HG03439 (cell line): ENCODE data around the gene FNDC7.
"Not testable (repeated sequence)": the region's sequence is repeated elsewhere in the genome, so short reads cannot be mapped to it uniquely, and the experiment has no call there.

ENCODE experiments used
- ATAC-seq: cut with Tn5 transposase; IDR thresholded peaks from one replicate; pipeline ENCODE4 v1.9.1; 2021; ENCODE audit warnings: mild to moderate bottlenecking, moderate library complexity; ENCODE audit not compliant: unreplicated experiment

Gene FNDC7

GRCh38 chr1:108734171-108734865, 21.6 kb downstream of the FNDC7 start:
- no peak for ATAC-seq

GRCh38 chr1:108742253-108742652, 29.5 kb downstream of the FNDC7 start:
- ATAC-seq, result no peak

DNA sequence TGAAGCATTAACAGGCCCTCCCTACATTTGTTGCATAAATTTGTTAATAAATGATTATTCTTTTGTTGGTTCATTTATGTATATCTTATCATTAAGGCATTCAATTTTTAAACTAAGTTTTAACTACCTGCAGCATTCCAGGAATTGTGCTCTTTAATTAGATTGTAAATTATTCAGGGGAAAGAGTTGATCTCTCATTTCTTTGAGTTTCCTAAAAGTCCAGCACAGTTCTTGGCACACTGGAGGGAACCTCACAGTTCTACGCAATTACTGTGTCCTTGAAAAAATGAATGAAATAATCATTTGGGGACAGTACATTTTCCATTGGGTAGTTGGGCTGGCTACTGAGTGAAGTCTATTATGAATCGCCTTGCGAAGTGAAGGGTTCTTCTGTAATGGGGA, 33.3 kb downstream of the FNDC7 start:
- ATAC-seq, result no peak

DNA sequence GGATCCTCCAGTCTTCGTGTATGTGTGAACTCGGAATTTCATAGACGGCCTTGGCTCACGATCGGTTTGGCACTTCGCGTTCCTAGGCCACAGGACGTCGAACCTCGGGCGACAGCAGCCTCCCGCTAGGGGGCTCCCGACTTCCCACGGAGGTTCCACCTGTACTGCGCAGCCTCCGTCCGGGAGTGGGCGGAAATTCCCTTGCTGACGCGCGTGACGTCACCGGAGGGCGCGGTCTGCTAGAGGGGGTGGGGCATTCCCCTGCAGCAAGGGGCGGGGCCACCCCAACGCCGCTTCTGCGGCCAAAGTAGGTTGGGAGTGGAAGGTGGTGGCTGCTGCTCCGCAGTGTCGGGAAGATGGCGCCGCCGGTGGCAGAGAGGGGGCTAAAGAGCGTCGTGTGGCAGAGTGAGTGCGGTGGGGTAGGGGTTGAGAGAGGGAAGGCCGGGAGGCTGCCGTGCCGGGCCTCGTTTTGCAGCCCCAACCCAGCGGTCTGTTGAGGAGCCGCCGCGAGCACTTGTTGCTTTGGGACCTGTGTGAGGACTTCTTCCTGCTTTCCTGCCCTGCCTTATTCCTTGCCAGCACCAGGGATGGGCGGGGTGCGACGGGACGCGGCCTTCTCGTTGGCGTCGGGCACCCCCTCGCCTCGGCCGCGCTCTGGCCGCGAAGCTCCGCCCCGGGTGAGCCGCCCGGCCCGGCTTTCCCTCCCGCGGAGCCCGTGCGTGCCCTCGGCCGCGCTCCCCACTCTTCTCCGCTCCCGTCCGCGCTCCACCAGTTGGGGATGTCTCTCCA, 33.9 kb downstream of the FNDC7 start, which contains the start of gene STXBP3:
TSS of gene STXBP3 (plus strand) at position 293 of the 789 bp plus-strand sequence. CDS start at position 357, 64 bp downstream.
- ATAC-seq, result peak; percentile 95

GRCh38 chr1:108747171-108747850, 34.6 kb downstream of the FNDC7 start:
- peak; percentile 17 for ATAC-seq

- ATAC-seq, result no peak
Observed at GRCh38 chr1:108747898-108748297, 35.2 kb downstream of the FNDC7 start.

GRCh38 chr1:108749081-108749480, 36.4 kb downstream of the FNDC7 start:
- ATAC-seq, result no peak

GRCh38 chr1:108750476-108751181, 37.9 kb downstream of the FNDC7 start:
- no peak for ATAC-seq

GRCh38 chr1:108753363-108753762, 40.7 kb downstream of the FNDC7 start:
- no peak for ATAC-seq

DNA sequence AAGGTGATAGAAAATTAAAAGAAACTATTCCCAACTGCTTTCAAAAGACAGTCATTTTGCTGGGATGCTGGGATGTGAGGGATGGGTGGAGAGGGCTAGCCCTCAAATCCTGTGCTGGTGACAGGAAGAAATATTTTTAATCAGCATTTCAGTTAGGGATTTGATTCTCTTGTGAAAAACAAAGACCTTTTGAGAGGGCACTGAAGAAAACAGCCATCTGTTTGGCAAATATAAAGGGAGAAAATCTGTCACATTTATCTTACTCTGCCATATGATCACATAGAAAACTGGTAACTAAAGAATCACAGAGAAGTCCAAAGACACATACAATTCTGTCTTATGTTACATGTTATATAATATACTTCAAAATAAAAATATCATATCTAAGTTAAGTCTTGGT, 46.1 kb downstream of the FNDC7 start:
- no peak for ATAC-seq

- no peak for ATAC-seq
Observed at GRCh38 chr1:108767115-108767514, 54.4 kb downstream of the FNDC7 start.

DNA sequence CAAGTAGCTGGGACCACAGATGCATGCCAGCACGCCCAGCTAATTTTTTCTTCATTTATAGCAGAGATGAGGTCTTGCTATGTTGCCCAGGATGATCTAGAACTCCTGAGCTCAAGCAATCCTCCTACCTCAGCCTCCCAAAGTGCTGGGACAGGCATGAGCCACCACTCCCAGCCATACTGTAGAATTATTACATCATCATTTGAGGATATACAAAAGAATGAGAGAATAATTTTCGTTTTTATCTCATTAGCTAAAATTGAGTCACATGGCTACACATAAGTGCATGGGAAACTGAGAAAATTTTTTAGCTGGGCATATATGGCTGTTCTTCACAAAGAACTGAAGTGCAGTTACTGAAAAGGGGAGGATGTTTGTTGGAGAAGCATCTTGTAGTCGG, 55.0 kb downstream of the FNDC7 start:
- no peak for ATAC-seq

- ATAC-seq, result no peak
Observed at GRCh38 chr1:108777839-108778238, 65.1 kb downstream of the FNDC7 start.

GRCh38 chr1:108779455-108779854, 66.7 kb downstream of the FNDC7 start:
- no peak for ATAC-seq

DNA sequence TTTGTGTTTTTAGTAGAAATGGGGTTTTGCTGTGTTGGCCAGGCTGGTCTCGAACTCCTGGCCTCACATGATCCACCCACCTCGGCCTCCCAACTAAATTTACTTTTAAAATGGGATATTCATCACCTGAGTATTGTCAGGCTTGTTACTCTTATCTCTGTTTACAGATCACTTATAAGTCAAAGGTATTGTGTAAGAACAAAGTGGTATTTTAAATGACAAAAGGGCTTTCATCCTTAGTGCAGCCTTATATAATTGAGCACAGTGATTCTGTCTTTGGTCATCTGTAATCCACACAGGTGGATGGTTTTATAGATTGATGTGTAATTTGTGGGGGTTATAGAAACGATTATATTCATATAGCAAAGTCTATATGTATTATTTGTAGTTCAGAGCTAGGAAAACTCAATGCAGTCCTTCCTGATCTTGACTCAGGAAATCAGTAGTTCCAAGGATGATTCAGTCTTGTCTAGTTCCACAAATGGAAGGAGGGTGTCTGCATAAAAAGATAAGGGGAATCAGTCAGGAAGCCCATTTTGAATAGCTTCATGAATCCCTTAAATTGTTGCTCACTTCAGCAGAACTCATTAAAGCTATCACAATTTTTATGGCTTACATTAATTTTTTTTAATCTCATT, 68.3 kb downstream of the FNDC7 start:
- ATAC-seq, result no peak

GRCh38 chr1:108781575-108781944, 68.9 kb downstream of the FNDC7 start:
- ATAC-seq, result not testable (repeated sequence)

DNA sequence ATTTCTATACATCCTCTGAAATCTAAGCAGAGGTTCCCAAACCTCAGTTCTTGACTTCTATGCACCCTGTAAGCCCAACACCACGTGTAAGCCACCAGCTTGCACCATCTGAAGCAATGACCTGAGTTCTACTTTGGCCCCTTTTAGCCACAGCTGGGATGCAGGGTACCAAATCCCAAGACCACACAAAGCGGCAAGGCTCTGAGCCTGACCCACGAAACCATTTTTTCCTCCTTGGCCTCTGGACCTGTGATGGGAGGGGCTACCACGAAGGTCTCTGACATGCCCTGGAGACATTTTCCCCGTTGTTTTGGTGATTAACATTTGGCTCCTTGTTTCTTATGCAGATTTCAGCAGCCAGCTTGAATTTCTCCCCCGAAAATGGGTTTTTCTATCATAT, 72.6 kb downstream of the FNDC7 start:
- ATAC-seq, result no peak

GRCh38 chr1:108785880-108786279, 73.2 kb downstream of the FNDC7 start:
- no peak for ATAC-seq

- no peak for ATAC-seq
Observed at GRCh38 chr1:108791790-108792189, 79.1 kb downstream of the FNDC7 start.
